HG03060 (cell line): Measurements from ENCODE around the gene CYP46A1.

Source experiments
- ATAC-seq: cut with Tn5 transposase; IDR thresholded peaks from one replicate; pipeline ENCODE4 v1.9.1; 2021; ENCODE audit warnings: low read depth, moderate number of reproducible peaks; ENCODE audit not compliant: unreplicated experiment

Gene CYP46A1

GRCh38 chr14:99686557-99687283 is 2.6 kb downstream of the CYP46A1 start:
- no peak for ATAC-seq

GRCh38 chr14:99687284-99688209 is 3.4 kb downstream of the CYP46A1 start:
- no peak for ATAC-seq

GRCh38 chr14:99688210-99688581 is 4.1 kb downstream of the CYP46A1 start:
- no peak for ATAC-seq

GRCh38 chr14:99688629-99689028 is 4.5 kb downstream of the CYP46A1 start:
- ATAC-seq: no peak

- no peak for ATAC-seq
These were observed 5.5 kb downstream of the CYP46A1 start for GRCh38 chr14:99689266-99690236.

- ATAC-seq: no peak
These were observed 6.5 kb downstream of the CYP46A1 start for GRCh38 chr14:99690636-99691035.

GRCh38 chr14:99691111-99691885 is 7.2 kb downstream of the CYP46A1 start:
- ATAC-seq: no peak

- no peak for ATAC-seq
These were observed 9.8 kb downstream of the CYP46A1 start for GRCh38 chr14:99693918-99694317.

GRCh38 chr14:99696929-99697328 is 12.8 kb downstream of the CYP46A1 start:
- no peak for ATAC-seq

GRCh38 chr14:99698236-99698635 is 14.1 kb downstream of the CYP46A1 start:
- ATAC-seq: no peak

- no peak for ATAC-seq
These were observed 14.5 kb downstream of the CYP46A1 start for GRCh38 chr14:99698642-99699041.

- no peak for ATAC-seq
These were observed 15.1 kb downstream of the CYP46A1 start for GRCh38 chr14:99699085-99699760.

GRCh38 chr14:99699861-99700260 is 15.8 kb downstream of the CYP46A1 start:
- ATAC-seq: no peak

GRCh38 chr14:99700379-99700778 is 16.3 kb downstream of the CYP46A1 start:
- ATAC-seq: no peak

GRCh38 chr14:99701260-99701659 is 17.2 kb downstream of the CYP46A1 start:
- no peak for ATAC-seq

- ATAC-seq: no peak
These were observed 18.0 kb downstream of the CYP46A1 start for GRCh38 chr14:99702115-99702514.

- ATAC-seq: no peak
These were observed 19.3 kb downstream of the CYP46A1 start for GRCh38 chr14:99703381-99703780.

- no peak for ATAC-seq
These were observed 19.9 kb downstream of the CYP46A1 start for GRCh38 chr14:99704037-99704436.
